Left ventricle myocardium superior (tissue), 1 donor: ENCODE results near the gene FLG. TPM values are rescaled to one million over a fixed set of nuclear protein-coding genes. Genes with fewer than 3 reads are reported as not detected.
A peak's percentile ranks its signal among the peaks of the same experiment; 100 is the strongest.
"Not testable (repeated sequence)": the region's sequence is repeated elsewhere in the genome, so short reads cannot be mapped to it uniquely, and the experiment has no call there.

ENCODE experiments used
- ATAC-seq: fragments of 200-7000 bp; cut with Tn5 transposase; one replicate; pipeline ENCODE4 v1.9.1; 2020; ENCODE audit warnings: mild to moderate bottlenecking, moderate library complexity
- DNase-seq: peaks from one replicate; pipeline ENCODE4 v3.0.0-alpha.2; 2020
- intact Hi-C: fragments of 100-400 bp; cut with micrococcal nuclease; formaldehyde crosslinking; loops from one replicate; pipeline ENCODE4 v1.11.0; 2022
- long read RNA-seq: library from polyadenylated mRNA; unstranded; transcript quantifications from one replicate; pipeline ENCODE4 v2.0.0, GENCODE V29; 2021
- total RNA-seq: library from RNA; stranded (reverse); fragmentation: NEBNext Ultra II Directional; extraction: Animal tissue kit (Norgen Biotek cat#: 25700); gene quantifications from one replicate; pipeline ENCODE4 v1.2.1, GENCODE V29; 2021
- donor health status: DM: no; HTN: yes; CAD: no; lungs with severe emphysema.

The FLG gene
- total RNA-seq = not detected
- long read RNA-seq = 0 reads

DNA sequence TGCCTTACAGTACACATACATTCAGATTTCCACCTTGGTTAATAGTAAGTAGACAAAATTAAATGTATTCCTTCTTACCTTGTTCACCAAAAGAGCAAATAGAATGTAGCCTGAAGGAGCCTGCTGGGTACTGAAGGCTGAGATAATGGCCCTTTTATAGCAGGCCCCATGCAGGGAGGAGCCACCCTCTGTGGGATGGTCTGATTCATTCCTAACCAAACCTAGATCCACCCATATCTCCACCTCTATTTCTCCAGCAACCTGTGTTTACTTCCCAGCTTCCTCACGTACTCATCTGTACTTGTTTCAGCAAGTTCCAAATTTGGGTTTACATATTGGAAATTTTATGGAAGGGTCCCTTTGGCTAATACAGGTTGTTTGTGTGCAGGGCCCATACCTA lies at the start of gene FLG:
Gene FLG (minus strand): TSS at position 129 of the 400 bp plus-strand sequence. CDS start 9,783 bp downstream, outside the sequence.
- ATAC-seq = no peak
- intact Hi-C loops = no loop called here
- no peak for DNase-seq

DNA sequence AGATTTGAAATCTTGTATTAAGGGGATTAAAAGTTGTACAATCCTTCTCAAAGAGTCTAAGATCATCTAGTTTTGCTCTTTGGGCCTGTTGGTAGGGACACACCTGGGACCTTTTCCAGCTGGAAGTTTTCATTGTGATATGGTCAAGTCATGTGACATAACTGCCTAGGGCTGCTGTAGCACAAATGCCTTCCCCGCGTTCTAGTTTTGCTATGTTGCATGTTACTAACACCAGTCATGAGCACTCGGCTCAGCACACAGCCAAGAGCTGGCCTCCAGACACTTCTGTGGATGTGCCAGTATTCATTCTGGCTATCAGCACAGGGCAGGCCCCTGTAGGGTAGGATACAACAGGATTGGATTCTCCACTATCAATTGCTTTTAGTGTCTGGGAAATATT lies 49.4 kb upstream of the FLG start:
- intact Hi-C loops = no loop called here
- DNase-seq (peak; percentile 37), ATAC-seq (peak; percentile 94)

DNA sequence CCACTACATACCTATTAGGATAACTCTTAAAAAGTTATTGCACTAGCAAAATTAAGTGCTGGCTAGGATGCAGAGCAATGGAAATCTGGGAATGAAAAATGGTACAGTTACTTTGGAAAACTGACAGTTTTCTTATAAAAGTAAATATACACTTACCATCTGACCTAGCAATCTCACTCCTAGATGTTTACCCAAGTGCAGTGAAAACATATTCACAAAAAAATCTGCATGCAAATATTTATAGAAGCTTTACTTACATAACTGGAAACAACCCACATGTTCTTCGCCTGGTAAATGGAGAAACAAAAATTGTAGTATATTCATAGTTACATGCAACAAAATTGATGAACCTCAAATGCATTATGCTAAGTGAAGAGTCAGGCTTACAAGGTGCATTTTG lies 47.6 kb upstream of the FLG start:
- DNase-seq = no peak
- ATAC-seq = no peak
- intact Hi-C loops = no loop called here

DNA sequence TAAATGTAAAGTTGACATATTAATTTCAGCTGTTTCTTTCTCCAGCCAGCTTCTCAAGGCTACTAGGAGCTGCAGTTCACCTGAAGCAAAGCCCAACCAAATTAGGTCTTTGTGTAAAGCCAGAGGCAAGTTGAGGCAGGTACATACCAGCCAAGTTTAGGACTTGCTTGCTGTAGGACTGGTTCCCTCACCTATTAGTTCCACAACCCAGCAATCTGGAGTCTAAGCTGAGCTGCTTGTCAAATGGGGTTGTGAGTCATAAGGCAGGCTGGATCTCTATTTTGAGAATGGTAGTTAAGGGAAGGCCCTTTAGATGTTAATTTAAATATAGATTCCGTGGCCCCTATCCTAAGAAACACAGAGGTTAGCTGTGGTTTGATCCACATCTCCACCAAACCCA lies 42.4 kb upstream of the FLG start:
- intact Hi-C loops = no loop called here
- no peak for DNase-seq
- ATAC-seq = no peak

DNA sequence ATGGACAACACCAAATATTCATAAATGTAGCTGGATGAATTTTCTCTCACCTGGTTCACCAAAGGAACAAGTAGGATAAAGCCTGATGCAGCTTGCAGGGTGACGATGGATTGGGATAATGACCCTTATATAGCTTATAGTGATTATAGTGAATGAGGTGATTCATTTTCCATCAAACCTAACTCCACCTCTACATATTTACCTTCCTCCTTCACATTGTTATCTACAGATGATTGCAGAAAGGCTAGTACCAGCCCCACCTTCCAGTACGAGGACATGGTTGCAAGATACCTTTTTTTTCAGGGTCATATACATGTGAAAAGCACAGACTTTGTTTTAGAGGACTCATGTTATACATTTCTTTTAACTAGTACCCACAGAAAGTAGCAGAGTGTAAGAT lies 34.9 kb upstream of the FLG start, which contains the start of gene FLG2:
Gene FLG2 (minus strand): TSS at position 101 of the 400 bp plus-strand sequence. CDS start 1,122 bp downstream, outside the sequence.
- DNase-seq = no peak
- intact Hi-C loops = no loop called here
- ATAC-seq = no peak

DNA sequence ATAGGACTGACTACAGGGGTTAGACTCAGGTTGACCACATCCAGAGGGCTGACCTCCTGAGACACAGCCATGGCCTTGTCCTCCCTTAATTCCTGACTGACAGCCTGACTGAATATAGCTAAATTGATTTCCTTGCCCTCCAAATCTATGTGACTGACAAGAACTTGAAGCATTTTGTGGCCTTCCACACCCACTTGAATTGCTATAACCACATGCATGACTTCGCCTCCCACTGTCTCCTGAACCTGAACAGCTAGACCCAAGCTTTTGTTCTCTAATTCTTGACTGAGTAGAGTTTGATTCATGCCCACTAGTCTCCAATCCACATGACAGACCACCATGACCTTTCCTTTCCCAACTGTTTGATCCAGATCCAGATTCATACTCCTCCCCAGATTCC lies 31.7 kb upstream of the FLG start:
- intact Hi-C loops = no loop called here
- no peak for ATAC-seq
- DNase-seq = no peak

DNA sequence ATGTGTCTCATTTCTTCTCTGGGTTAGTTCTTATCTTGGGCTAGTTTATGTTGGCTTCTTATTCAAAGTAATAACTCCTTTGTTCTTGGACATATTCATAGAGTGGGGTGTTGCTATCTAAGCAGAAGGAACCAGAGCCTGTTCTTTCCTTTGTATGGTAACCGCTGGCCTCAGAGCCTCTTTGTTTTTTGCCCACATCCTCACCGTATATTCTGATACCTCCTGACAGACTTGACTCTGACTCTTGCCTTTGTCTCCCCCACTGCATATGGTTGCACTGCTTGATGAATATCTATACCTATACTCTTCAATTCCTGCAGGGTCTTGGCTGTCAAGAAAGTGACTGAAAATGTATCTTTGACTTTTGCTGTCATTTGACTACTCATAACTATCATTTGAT lies 24.6 kb upstream of the FLG start:
- intact Hi-C loops = no loop called here
- DNase-seq (no peak), ATAC-seq (no peak)

DNA sequence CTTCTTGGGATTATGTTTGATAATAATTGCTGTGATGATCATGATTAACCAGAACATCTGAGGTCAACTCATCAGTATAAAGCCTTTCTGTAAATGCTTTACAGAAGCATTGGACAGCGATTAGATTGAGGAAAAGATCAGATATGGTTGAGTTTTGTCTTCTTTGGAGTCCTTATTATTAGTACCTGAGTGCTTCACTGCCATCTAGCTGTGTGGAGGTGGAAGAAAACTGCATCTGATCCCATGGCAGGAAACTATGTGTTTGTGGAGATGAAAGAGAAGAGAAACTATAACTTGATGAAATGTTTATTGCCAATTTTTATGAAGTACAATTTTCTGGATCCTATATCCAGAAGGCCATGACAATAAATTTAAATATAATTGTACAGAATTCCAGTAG lies 23.4 kb upstream of the FLG start:
- ATAC-seq = no peak
- no peak for DNase-seq
- intact Hi-C loops = no loop called here

DNA sequence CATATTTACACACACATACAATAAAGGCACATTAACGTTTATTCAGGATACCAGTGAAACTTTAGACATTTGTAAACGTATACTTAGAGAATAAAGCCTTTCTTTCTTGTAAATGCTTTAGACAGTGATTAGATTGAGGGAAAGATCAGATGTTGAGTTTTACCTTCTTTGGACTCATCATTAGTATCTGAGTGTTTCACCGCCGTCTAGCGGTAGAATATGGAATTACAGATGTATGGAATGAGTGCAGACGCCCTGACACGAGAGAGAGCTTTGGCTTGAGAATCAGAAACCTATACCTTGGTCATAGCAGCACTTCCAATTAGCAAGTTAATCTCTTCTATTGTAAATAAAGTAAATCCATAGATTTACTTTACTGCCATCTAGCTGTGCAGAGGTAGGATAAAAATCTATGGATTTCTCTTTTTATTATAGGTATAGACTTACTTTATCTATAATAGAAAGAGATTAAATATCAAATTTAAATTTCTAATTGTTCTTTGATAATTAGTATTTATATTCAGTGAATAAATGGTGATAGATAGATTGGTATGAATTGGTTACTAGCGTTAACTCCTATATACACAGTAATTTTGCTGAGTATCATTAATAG lies 22.2 kb upstream of the FLG start:
- no peak for DNase-seq
- intact Hi-C loops = no loop called here
- no peak for ATAC-seq

DNA sequence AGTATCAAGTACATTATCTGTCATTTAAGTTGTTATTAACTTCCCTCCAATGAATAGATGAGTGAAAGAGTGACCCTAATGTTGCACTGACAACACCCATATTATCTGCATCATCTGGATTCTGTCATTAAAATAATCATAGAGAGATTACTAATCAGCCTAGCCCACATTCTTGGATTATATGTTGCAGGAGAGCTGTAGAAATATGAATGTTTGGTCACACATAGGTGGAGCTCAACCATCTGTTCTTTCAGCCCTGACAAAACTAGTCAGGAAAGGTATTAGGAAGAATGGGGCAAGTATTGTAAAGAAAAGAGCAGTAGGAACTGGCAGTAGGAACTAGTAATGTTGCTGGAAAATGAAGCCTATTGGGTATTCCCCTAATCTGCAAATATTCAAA lies 19.4 kb upstream of the FLG start:
- DNase-seq (no peak), ATAC-seq (no peak)
- intact Hi-C loops = no loop called here

DNA sequence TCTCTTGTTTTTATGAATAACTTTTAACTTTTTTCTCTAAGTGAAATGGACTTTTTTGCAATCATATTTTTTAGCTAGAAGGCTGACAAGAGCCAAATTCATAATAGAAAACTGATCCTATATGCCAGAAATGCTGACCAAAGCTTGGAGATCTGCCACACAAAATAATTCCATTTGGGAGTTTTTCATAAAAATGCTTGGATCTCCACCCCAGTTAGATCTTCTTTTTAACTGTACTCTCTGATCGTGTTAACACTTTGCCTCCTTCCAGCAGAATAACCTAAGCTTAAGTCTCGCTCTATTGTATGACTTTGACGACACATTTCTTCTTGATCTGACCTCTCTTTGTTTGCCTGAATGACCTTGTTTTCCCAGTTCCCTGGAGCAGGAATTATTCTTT lies 18.0 kb upstream of the FLG start:
- intact Hi-C loops = no loop called here

DNA sequence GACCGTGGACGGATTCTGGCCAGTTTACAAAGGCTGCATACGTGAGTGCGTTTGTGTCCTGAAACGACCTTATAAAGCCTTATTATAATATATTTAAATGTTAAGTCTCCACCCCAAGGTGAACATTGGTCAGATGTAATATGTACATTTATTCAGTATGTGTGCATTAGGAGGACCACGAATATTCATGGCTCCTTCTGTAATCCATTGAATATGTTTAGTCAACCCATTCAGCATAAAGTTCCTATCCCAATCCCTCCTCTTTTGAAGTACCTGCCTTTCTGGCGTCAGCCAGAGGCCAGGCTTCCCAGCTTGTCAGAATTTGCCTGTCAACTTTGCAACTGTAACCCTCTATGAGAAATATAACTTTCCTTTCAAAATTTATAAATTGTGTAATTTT lies 10.4 kb upstream of the FLG start:
- ATAC-seq (no peak), DNase-seq (no peak)

More for the DNA sequence above, 18.0 kb upstream of the FLG start:
- ATAC-seq = no peak
- DNase-seq = no peak

DNA sequence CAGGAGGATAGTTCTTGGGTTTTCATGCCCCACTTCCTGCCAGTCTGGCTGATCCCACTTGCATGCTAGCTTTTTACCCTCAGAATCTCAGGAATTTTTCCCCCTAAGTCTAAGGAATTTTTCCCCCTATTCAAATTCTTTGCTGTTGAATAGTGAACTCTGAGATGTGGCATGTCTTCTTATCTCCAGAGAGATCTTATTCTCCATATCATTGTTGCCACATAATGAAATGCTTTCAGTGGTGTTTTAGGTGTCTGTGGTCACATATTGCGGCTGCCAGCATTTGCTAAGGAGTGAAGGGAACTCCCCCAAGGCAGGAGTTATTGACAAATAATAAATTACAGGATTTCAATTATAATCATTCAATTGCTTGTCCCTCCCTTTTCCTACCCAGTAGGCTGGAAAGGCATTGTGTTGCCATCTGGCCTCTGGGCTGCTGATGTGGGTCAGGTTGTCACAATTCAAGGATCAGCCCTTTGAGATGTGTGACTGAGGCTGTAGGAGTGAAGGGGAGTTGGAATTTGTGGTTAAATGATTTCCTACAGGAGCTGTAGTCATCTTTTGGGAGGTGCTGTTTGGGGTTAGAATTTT lies 3.9 kb upstream of the FLG start:
- DNase-seq (no peak), ATAC-seq (no peak)
- intact Hi-C loops = no loop called here

More for the DNA sequence above, 10.4 kb upstream of the FLG start:
- intact Hi-C loops = no loop called here

DNA sequence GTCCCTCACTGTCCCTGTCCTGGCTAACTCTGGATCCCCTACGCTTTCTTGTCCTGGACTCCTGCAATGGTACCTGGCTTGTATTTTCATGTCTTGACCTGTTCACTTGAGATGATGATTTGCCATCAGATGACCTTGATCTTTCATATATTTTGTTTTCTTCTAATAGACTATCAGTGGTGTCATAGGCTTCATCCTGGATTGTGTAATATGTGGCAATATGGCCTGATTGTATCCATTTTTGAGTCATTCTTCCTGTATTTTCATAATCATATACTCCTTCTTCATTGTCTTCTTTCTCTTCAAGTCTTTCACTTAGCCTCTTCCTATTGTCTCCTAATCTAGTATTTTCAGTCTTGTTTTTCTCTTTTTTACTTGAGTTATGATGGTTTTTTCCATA lies 11.1 kb downstream of the FLG start:
- intact Hi-C loops = no loop called here
- no peak for ATAC-seq
- DNase-seq = no peak

DNA sequence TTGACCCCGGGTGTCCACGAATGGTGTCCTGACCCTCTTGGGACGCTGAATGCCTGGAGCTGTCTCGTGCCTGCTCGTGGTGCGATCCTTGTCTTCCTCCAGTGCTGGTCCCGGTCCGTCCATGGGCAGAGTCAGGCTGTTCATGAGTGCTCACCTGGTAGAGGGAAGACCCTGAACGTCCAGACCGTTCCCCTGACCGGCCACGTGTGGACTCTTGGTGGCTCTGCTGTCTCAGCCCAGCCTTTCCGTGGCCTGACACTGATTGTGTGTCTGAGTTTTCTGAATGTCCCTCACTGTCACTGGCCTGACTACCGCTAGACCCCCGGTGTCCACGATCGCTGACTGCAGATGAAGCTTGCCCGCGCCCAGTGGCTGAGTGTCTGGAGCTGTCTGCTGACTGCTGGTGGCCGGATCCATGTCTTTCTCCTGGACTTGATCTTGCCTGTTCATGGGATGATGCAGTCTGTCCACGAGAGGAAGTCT lies 11.7 kb downstream of the FLG start:
- intact Hi-C loops = no loop called here
- peak; percentile 17 for DNase-seq
- ATAC-seq = no peak

DNA sequence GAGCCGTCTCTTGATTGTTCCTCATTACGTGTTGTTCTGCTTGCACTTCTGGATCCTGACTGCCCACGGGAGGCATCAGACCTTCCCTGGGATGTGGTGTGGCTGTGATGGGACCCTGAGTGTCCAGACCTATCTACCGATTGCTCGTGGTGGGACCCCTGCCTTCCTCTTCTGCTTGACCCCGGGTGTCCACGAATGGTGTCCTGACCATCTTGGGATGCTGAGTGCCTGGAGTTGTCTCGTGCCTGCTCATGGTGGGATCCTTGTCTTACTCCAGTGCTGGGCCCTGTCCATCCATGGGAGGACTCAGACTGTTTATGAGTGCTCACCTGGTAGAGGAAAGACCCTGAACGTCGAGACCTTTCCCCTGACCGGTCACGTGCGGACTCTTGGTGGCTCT lies 12.9 kb downstream of the FLG start:
- DNase-seq, intact Hi-C loops, ATAC-seq: not testable (repeated sequence)

DNA sequence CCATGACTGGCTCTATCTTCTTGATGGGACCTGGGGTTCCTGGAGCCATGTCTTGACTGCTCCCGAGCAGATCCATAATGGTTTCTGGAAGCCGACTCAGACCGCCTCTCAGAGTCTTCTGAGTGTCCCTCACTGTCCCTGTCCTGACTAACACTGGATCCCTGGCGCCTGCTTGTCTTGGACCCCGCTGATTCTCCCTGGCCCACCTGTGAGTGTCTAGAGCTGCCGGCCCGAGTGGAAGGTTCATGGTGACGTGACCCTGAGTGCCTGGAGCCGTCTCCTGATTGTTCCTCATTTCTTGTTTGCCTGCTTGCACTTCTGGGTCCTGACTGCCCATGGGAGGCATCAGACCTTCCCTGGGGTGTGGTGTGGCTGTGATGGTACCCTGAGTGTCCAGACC lies 15.1 kb downstream of the FLG start:
- DNase-seq (no peak), ATAC-seq (no peak)
- intact Hi-C loops = no loop called here

DNA sequence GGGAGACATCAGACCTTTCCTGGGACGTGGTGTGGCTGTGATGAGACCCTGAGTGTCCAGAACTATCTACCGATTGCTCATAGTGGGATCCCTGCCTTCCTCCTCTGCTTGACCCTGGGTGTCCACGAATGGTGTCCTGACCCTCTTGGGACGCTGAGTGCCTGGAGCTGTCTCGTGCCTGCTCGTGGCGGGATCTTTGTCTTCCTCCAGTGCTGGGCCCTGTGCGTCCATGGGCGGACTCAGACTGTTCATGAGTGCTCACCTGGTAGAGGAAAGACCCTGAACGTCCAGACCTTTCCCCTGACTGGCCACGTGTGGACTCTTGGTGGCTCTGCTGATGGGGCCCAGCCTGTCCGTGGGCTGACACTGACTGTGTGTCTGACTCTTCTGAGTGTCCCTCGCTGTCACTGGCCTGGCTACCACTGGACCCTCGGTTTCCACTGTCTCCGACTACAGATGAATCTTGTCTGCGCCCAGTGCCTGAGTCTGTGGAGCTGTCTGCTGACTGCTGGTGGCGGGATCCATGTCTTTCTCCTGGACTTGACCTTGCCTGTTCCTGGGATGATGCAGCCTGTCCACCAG lies 15.6 kb downstream of the FLG start:
- DNase-seq = not testable (repeated sequence)

DNA sequence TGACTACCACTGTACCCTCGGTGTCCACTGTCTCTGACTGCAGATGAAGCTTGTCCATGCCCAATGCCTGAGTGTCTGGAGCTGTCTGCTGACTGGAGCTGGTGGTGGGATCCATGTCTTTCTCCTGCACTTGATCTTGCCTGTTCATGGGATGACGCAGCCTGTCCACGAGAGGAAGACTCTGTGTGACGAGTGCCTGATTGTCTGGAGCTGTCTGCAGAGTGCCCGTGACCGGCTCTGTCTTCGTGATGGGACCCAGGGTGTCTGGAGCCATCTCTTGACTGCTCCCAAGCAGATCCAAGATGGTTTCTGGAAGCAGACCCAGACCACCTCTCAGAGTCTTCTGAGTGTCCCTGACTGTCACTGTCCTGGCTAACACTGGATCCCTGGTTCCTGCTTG lies 16.3 kb downstream of the FLG start:
- not testable (repeated sequence) for ATAC-seq
- DNase-seq = peak; percentile 18

More for the DNA sequence above, 15.6 kb downstream of the FLG start:
- ATAC-seq, intact Hi-C loops: not testable (repeated sequence)

DNA sequence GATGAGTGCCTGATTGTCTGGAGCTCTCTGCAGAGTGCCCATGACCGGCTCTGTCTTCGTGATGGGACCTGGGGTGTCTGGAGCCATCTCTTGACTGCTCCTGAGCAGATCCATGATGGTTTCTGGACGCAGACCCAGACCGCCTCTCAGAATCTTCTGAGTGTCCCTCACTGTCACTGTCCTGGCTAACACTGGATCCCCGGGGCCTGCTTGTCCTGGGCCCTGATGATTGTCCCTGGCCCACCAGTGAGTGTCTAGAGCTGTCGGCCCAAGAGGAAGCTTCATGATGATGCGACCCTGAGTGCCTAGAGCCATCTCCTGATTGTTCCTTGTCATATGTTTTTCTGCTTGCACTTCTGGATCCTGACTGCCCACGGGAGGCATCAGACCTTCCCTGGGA lies 17.1 kb downstream of the FLG start:
- intact Hi-C loops, ATAC-seq: not testable (repeated sequence)
- DNase-seq = peak; percentile 8

More for the DNA sequence above, 16.3 kb downstream of the FLG start:
- intact Hi-C loops = not testable (repeated sequence)

DNA sequence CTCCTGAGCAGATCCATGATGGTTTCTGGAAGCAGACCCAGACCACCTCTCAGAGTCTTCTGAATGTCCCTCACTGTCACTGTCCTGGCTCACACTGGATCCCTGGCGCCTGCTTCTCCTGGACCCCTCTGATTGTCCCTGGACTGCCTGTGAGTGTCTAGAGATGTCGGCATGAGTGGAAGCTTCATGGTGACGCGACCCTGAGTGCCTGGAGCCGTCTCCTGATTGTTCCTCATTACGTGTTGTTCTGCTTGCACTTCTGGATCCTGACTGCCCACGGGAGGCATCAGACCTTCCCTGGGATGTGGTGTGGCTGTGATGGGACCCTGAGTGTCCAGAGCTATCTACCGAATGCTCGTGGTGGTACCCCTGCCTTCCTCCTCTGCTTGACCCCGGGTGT lies 18.9 kb downstream of the FLG start:
- ATAC-seq, intact Hi-C loops, DNase-seq: not testable (repeated sequence)
